ENCODE measurements around the gene SPON1. TPM values are rescaled to one million over a fixed set of nuclear protein-coding genes. Genes with fewer than 3 reads are reported as not detected.

The SPON1 gene
- total RNA-seq, 1 donor from 2014 or later = not detected

GRCh38 chr11:14314127-14314526 lies 351.6 kb downstream of the SPON1 start:
- no peak for DNase-seq (ENCODE audit: low read depth, low spot score)

- no peak for DNase-seq (ENCODE audit: low read depth, low spot score)
Observed at GRCh38 chr11:14315130-14315529, 352.6 kb downstream of the SPON1 start.

All from pulmonary artery endothelial cell (primary cell).